GM19467 (cell line): Measurements from ENCODE around the gene TNFRSF11A.
A peak's percentile ranks its signal among the peaks of the same experiment; 100 is the strongest.

Source experiments
- ATAC-seq: cut with Tn5 transposase; IDR thresholded peaks from one replicate; pipeline ENCODE4 v1.9.1; 2021; ENCODE audit warnings: mild to moderate bottlenecking, moderate library complexity; ENCODE audit not compliant: unreplicated experiment

Gene TNFRSF11A

GRCh38 chr18:62407660-62408059, 82.5 kb downstream of the TNFRSF11A start:
- no peak for ATAC-seq

GRCh38 chr18:62409821-62410220, 84.7 kb downstream of the TNFRSF11A start:
- ATAC-seq, result no peak

GRCh38 chr18:62412231-62412979, 87.3 kb downstream of the TNFRSF11A start:
- no peak for ATAC-seq

GRCh38 chr18:62413206-62413605, 88.1 kb downstream of the TNFRSF11A start:
- ATAC-seq, result no peak

GRCh38 chr18:62418258-62418657, 93.1 kb downstream of the TNFRSF11A start:
- ATAC-seq, result no peak

- ATAC-seq, result peak; percentile 6
Observed at GRCh38 chr18:62420151-62420512, 95.0 kb downstream of the TNFRSF11A start.

GRCh38 chr18:62420513-62421209, 95.6 kb downstream of the TNFRSF11A start:
- peak; percentile 90 for ATAC-seq

GRCh38 chr18:62425465-62426190, 100.5 kb downstream of the TNFRSF11A start:
- ATAC-seq, result no peak

GRCh38 chr18:62426191-62426488, 101.0 kb downstream of the TNFRSF11A start:
- ATAC-seq, result no peak

- ATAC-seq, result no peak
Observed at GRCh38 chr18:62432176-62432575, 107.1 kb downstream of the TNFRSF11A start.

- ATAC-seq, result no peak
Observed at GRCh38 chr18:62434798-62435197, 109.7 kb downstream of the TNFRSF11A start.

GRCh38 chr18:62435435-62436031, 110.4 kb downstream of the TNFRSF11A start:
- no peak for ATAC-seq

- no peak for ATAC-seq
Observed at GRCh38 chr18:62436636-62437234, 111.6 kb downstream of the TNFRSF11A start.

- ATAC-seq, result no peak
Observed at GRCh38 chr18:62437235-62438017, 112.3 kb downstream of the TNFRSF11A start.

GRCh38 chr18:62438018-62438329, 112.9 kb downstream of the TNFRSF11A start:
- no peak for ATAC-seq

GRCh38 chr18:62438402-62438801, 113.3 kb downstream of the TNFRSF11A start:
- no peak for ATAC-seq

- no peak for ATAC-seq
Observed at GRCh38 chr18:62438866-62439265, 113.8 kb downstream of the TNFRSF11A start.
